Measurements from ENCODE around the gene COASY.

Gene COASY

GRCh38 chr17:42613699-42614295 lies 51.8 kb downstream of the COASY start:
- DNase-seq = no peak

Measured in SW 1271 (cell line).